Mesothelial cell of epicardium (in vitro differentiated cells): ENCODE measurements around the gene GINM1. TPM values are rescaled to one million over a fixed set of nuclear protein-coding genes. Genes with fewer than 3 reads are reported as not detected.

ENCODE experiments used
- DNase-seq, 2 experiments: peaks; one replicate each; pipeline ENCODE4 v3.0.0; 2021; ENCODE audit warnings: low spot score in 2 of 2; ENCODE audit not compliant: unreplicated experiment in 2 of 2
- H3K27ac Mint-ChIP-seq: 2 replicates; pipeline ENCODE4 v1.8.0; 2021; ENCODE audit warnings: mixed read lengths
- H3K27me3 Mint-ChIP-seq: 2 replicates; pipeline ENCODE4 v1.8.0; 2021; ENCODE audit warnings: low read depth, mixed read lengths
- H3K36me3 Mint-ChIP-seq: 2 replicates; pipeline ENCODE4 v1.8.0; 2021; ENCODE audit warnings: mixed read lengths
- H3K4me1 Mint-ChIP-seq: 2 replicates; pipeline ENCODE4 v1.8.0; 2021; ENCODE audit warnings: mixed read lengths
- H3K4me3 Mint-ChIP-seq: 2 replicates; pipeline ENCODE4 v1.8.0; 2021; ENCODE audit warnings: mild to moderate bottlenecking, moderate library complexity, mixed read lengths
- H3K9me3 Mint-ChIP-seq: 2 replicates; pipeline ENCODE4 v1.8.0; 2021; ENCODE audit warnings: mixed read lengths
- CTCF ChIP-seq: fragments of 200-600 bp; sonication (generic); IDR thresholded peaks from one replicate; pipeline ENCODE4 v1.5.0; 2021; ENCODE audit warnings: antibody characterized with exemption; ENCODE audit not compliant: unreplicated experiment
- total RNA-seq: library from RNA; stranded (reverse); gene quantifications from 3 replicates; pipeline ENCODE4 v1.2.1, GENCODE V29; 2021

GINM1 gene
- total RNA-seq, 1 donor from 2014 or later: 36.5 TPM

GRCh38 chr6:149545258-149545753, 20.9 kb upstream of the GINM1 start:
- Mint-ChIP-seq H3K4me3 (peak overlapping the region; percentile 96), H3K27me3 (peaks cover 17% of the 10 kb centered on the region), H3K4me1 (peaks cover 29% of the 10 kb centered on the region), H3K9me3 (no peaks in the 10 kb centered on the region), H3K36me3 (no peaks in the 10 kb centered on the region), H3K27ac (peak overlapping the region; percentile 100)
- peak in 1 of 2 experiments; percentile 49 for DNase-seq
- TF ChIP-seq CTCF: peak; percentile 18

- peaks cover 20% of the 10 kb centered on the region for H3K27me3 Mint-ChIP-seq
- peak; percentile 93 to 98 for DNase-seq
- H3K9me3 Mint-ChIP-seq: no peaks in the 10 kb centered on the region
- H3K27ac Mint-ChIP-seq: peak within 1 kb of the TSS; percentile 100
- peaks cover 29% of the 10 kb centered on the region for H3K4me1 Mint-ChIP-seq
- H3K36me3 Mint-ChIP-seq: no peaks in the 10 kb centered on the region
- TF ChIP-seq CTCF: peak; percentile 96
- H3K4me3 Mint-ChIP-seq: peak within 1 kb of the TSS; percentile 96
Observed at GRCh38 chr6:149545754-149546471, 20.3 kb upstream of the GINM1 start, which contains the start of gene PPIL4. Gene PPIL4 (minus strand): TSS chr6:149546043. CDS start chr6:149546005, 38 bp downstream.

GRCh38 chr6:149551920-149552319, 14.3 kb upstream of the GINM1 start:
- no peaks in the 10 kb centered on the region for H3K36me3 Mint-ChIP-seq
- no peaks in the 10 kb centered on the region for H3K9me3 Mint-ChIP-seq
- no peak overlapping the region for H3K27ac Mint-ChIP-seq
- no peak overlapping the region for H3K4me3 Mint-ChIP-seq
- peaks cover 61% of the 10 kb centered on the region for H3K27me3 Mint-ChIP-seq
- DNase-seq: no peak
- no peak for TF ChIP-seq CTCF
- peaks cover 3% of the 10 kb centered on the region for H3K4me1 Mint-ChIP-seq

- Mint-ChIP-seq H3K4me1 (no peaks in the 10 kb centered on the region), H3K27ac (no peak overlapping the region), H3K9me3 (no peaks in the 10 kb centered on the region), H3K27me3 (peaks cover 67% of the 10 kb centered on the region), H3K36me3 (no peaks in the 10 kb centered on the region), H3K4me3 (no peak overlapping the region)
- DNase-seq: no peak
- no peak for TF ChIP-seq CTCF
Observed at GRCh38 chr6:149558029-149558428, 8.1 kb upstream of the GINM1 start.

GRCh38 chr6:149559389-149559788, 6.8 kb upstream of the GINM1 start:
- peaks cover 2% of the 10 kb centered on the region for H3K4me1 Mint-ChIP-seq
- H3K36me3 Mint-ChIP-seq: no peaks in the 10 kb centered on the region
- TF ChIP-seq CTCF: no peak
- no peaks in the 10 kb centered on the region for H3K9me3 Mint-ChIP-seq
- H3K27me3 Mint-ChIP-seq: peaks cover 57% of the 10 kb centered on the region
- no peak overlapping the region for H3K27ac Mint-ChIP-seq
- DNase-seq: no peak
- no peak overlapping the region for H3K4me3 Mint-ChIP-seq
